HS-27A (cell line): ENCODE data around the gene TAC3.
"Not testable (repeated sequence)": the region's sequence is repeated elsewhere in the genome, so short reads cannot be mapped to it uniquely, and the experiment has no call there.

Experiments
- DNase-seq: peaks from one replicate; pipeline ENCODE4 v3.0.0-alpha.2; 2012; ENCODE audit warnings: low read depth, missing footprints

Gene TAC3

GRCh38 chr12:57004651-57005050, 11.7 kb downstream of the TAC3 start:
- DNase-seq = no peak

- no peak for DNase-seq
Measured at GRCh38 chr12:57003395-57003794, 12.9 kb downstream of the TAC3 start.

- DNase-seq = no peak
Measured at GRCh38 chr12:57001448-57001906, 14.9 kb downstream of the TAC3 start.

GRCh38 chr12:57000393-57000792, 15.9 kb downstream of the TAC3 start:
- no peak for DNase-seq

GRCh38 chr12:56999456-56999855, 16.9 kb downstream of the TAC3 start:
- no peak for DNase-seq

GRCh38 chr12:56998981-56999380, 17.3 kb downstream of the TAC3 start:
- DNase-seq = no peak

GRCh38 chr12:56998316-56998715, 18.0 kb downstream of the TAC3 start:
- DNase-seq = no peak

GRCh38 chr12:56996793-56997545, 19.4 kb downstream of the TAC3 start:
- no peak for DNase-seq

GRCh38 chr12:56995930-56996496, 20.3 kb downstream of the TAC3 start:
- DNase-seq = no peak

- no peak for DNase-seq
Measured at GRCh38 chr12:56995201-56995929, 21.0 kb downstream of the TAC3 start.

- DNase-seq = no peak
Measured at GRCh38 chr12:56994231-56994746, 22.0 kb downstream of the TAC3 start.

GRCh38 chr12:56993346-56993745, 23.0 kb downstream of the TAC3 start:
- no peak for DNase-seq

GRCh38 chr12:56991319-56992246, 24.7 kb downstream of the TAC3 start:
- no peak for DNase-seq

- DNase-seq = no peak
Measured at GRCh38 chr12:56990648-56991318, 25.5 kb downstream of the TAC3 start.

- DNase-seq = no peak
Measured at GRCh38 chr12:56989861-56990610, 26.3 kb downstream of the TAC3 start.

GRCh38 chr12:56988207-56988739, 28.1 kb downstream of the TAC3 start:
- no peak for DNase-seq

GRCh38 chr12:56987551-56988053, 28.7 kb downstream of the TAC3 start:
- no peak for DNase-seq

GRCh38 chr12:56987011-56987410, 29.3 kb downstream of the TAC3 start:
- no peak for DNase-seq

GRCh38 chr12:56985714-56986113, 30.6 kb downstream of the TAC3 start:
- not testable (repeated sequence) for DNase-seq

- DNase-seq = no peak
Measured at GRCh38 chr12:56983386-56983785, 32.9 kb downstream of the TAC3 start.
